Transverse colon (tissue), 4 donors: ENCODE measurements around the gene CSHL1. TPM values are rescaled to one million over a fixed set of nuclear protein-coding genes. Genes with fewer than 3 reads are reported as not detected.

ENCODE experiments used
- DNase-seq: peaks from one replicate; pipeline ENCODE4 v3.0.0-alpha.2; 2019
- H3K27ac ChIP-seq, 4 donors: fragments of 200-600 bp; sonication (generic); 2 replicates each; pipeline ENCODE4 v1.5.1; 2016 to 2018; ENCODE audit warnings: inconsistent platforms in 4 of 4
- H3K27me3 ChIP-seq: fragments of 200-600 bp; sonication (generic); 2 replicates; pipeline ENCODE4 v1.5.1; 2017; ENCODE audit warnings: inconsistent platforms
- H3K36me3 ChIP-seq, 4 donors: fragments of 200-600 bp; sonication (generic); 2 replicates each; pipeline ENCODE4 v1.5.1; 2017 to 2019; ENCODE audit warnings: inconsistent platforms in 4 of 4
- H3K4me1 ChIP-seq, 4 donors: fragments of 200-600 bp; sonication (generic); 2 replicates each; pipeline ENCODE4 v1.5.1; 2017 to 2020; ENCODE audit warnings: inconsistent platforms in 4 of 4
- H3K4me3 ChIP-seq, 4 donors: fragments of 200-600 bp; sonication (generic); 1 replicate in 1 of 4; 2 replicates in 3 of 4; pipeline versions ENCODE4 v1.5.1 to v1.6.1; 2017 to 2019; ENCODE audit warnings: inconsistent platforms in 4 of 4
- H3K9me3 ChIP-seq, 2 donors: fragments of 200-600 bp; sonication (generic); 2 replicates each; pipeline ENCODE4 v1.5.1; 2017 to 2019; ENCODE audit warnings: inconsistent platforms in 2 of 2
- EP300 ChIP-seq: sonication (generic); formaldehyde crosslinking; IDR thresholded peaks from one replicate; pipeline ENCODE4 v1.6.1; 2017; ENCODE audit warnings: antibody characterized with exemption, low read depth
- POLR2A ChIP-seq: fragments of 450-650 bp; IDR thresholded peaks from one replicate; pipeline ENCODE4 v1.6.1; 2016; ENCODE audit warnings: antibody characterized with exemption, mild to moderate bottlenecking, moderate library complexity
- POLR2AphosphoS5 ChIP-seq, 3 donors: sonication (generic); formaldehyde crosslinking; IDR thresholded peaks; one replicate each; pipeline ENCODE4 v1.6.1; 2016; ENCODE audit warnings: antibody characterized with exemption in 3 of 3
- WGBS, 2 donors: methylation state at CpG; one replicate each; pipeline ENCODE4 v1.1.5; 2018; ENCODE audit warnings: low coverage in 1 of 2; 5-methylcytosine and 5-hydroxymethylcytosine counted together
- in situ Hi-C, 4 donors: fragments of 200-750 bp; cut with MboI; loops; one replicate each; pipeline versions ENCODE4 v1.15.0 to v1.15.1; 2017; ENCODE audit warnings: low sequenced_read_pairs in 3 of 4, low pct_ligation_motif_present in 1 of 4, low pct_unique_long_range_greater_than_20kb in 1 of 4
- intact Hi-C: fragments of 100-400 bp; cut with DNase I; formaldehyde crosslinking; loops from one replicate; pipeline ENCODE4 v1.15.1; 2023; ENCODE audit warnings: low total_unique reads
- total RNA-seq, 4 donors: library from RNA; depleted of rRNA; stranded (reverse); fragments of >200 nt; gene quantifications; one replicate each; pipeline ENCODE4 v1.1.0, GENCODE V29; 2016
- TF ChIP-seq, protein P1 (sequence below), 5 experiments: fragments of 200-600 bp in 3 of 5; fragments of 450-650 bp in 2 of 5; sonication (generic) in 3 of 5; IDR thresholded peaks; 1 replicate in 2 of 5; 2 replicates in 3 of 5; pipeline ENCODE4 v1.5.1; 2016 to 2017; ENCODE audit warnings: antibody characterized with exemption in 5 of 5, inconsistent platforms in 3 of 5, mild to moderate bottlenecking in 2 of 5, moderate library complexity in 1 of 5

Gene CSHL1
- total RNA-seq, 4 donors from 2014 or later, result not detected

GRCh38 chr17:63955791-63956190, 44.7 kb upstream of the CSHL1 start:
- Histone ChIP-seq H3K4me3 (no peak overlapping the region), H3K4me1 (no peaks in the 10 kb centered on the region), H3K9me3 (no peaks in the 10 kb centered on the region), H3K27ac (no peak overlapping the region), H3K27me3 (no peaks in the 10 kb centered on the region), H3K36me3 (no peaks in the 10 kb centered on the region)
- no peak for DNase-seq
- 80 to 97% methylated on average over 1 to 4 of the region's 4 CpGs for WGBS, 2 donors
- intact Hi-C loops (no loop called here), in situ Hi-C loops (no loop called here)
- TF ChIP-seq EP300 (no peak), POLR2A (no peak), POLR2AphosphoS5 (IDR thresholded peaks at IDR 0.05) (no peak)
- TF ChIP-seq, protein P1, sequence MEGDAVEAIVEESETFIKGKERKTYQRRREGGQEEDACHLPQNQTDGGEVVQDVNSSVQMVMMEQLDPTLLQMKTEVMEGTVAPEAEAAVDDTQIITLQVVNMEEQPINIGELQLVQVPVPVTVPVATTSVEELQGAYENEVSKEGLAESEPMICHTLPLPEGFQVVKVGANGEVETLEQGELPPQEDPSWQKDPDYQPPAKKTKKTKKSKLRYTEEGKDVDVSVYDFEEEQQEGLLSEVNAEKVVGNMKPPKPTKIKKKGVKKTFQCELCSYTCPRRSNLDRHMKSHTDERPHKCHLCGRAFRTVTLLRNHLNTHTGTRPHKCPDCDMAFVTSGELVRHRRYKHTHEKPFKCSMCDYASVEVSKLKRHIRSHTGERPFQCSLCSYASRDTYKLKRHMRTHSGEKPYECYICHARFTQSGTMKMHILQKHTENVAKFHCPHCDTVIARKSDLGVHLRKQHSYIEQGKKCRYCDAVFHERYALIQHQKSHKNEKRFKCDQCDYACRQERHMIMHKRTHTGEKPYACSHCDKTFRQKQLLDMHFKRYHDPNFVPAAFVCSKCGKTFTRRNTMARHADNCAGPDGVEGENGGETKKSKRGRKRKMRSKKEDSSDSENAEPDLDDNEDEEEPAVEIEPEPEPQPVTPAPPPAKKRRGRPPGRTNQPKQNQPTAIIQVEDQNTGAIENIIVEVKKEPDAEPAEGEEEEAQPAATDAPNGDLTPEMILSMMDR (IDR thresholded peaks at IDR 0.05), result no peak

DNA sequence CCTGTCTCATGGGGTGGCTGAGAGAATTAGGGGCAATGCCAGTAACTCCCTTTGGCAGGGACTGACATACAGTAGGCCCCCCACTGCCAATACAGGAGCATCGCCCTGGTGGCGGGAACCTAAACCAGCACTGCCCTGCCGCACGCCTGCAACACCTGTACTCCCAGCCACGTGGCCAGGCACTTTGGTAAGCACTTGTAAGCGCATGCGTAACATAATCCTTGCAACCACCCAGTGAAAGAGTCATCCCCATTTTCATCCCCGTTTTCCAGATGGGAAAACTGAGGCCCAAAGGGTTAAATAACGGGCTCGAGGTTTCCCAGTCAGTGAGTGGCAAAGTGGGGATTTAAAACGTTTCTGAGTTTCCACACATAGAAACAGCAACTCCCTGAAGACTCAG, 44.2 kb upstream of the CSHL1 start:
- intact Hi-C loops, result no loop called here
- Histone ChIP-seq H3K9me3 (no peaks in the 10 kb centered on the region), H3K4me3 (no peak overlapping the region), H3K27me3 (no peaks in the 10 kb centered on the region), H3K36me3 (no peaks in the 10 kb centered on the region), H3K27ac (no peak overlapping the region), H3K4me1 (no peaks in the 10 kb centered on the region)
- no peak for TF ChIP-seq POLR2A
- TF ChIP-seq EP300, result no peak
- TF ChIP-seq POLR2AphosphoS5 (IDR thresholded peaks at IDR 0.05), result no peak
- TF ChIP-seq, protein P1 (IDR thresholded peaks at IDR 0.05), result no peak
- no peak for DNase-seq
- in situ Hi-C loops, result no loop called here
- WGBS, 2 donors, result 78% methylated on average over 11 of the region's 11 CpGs; no CpG with 5 or more reads in 1 of the 2 donors

DNA sequence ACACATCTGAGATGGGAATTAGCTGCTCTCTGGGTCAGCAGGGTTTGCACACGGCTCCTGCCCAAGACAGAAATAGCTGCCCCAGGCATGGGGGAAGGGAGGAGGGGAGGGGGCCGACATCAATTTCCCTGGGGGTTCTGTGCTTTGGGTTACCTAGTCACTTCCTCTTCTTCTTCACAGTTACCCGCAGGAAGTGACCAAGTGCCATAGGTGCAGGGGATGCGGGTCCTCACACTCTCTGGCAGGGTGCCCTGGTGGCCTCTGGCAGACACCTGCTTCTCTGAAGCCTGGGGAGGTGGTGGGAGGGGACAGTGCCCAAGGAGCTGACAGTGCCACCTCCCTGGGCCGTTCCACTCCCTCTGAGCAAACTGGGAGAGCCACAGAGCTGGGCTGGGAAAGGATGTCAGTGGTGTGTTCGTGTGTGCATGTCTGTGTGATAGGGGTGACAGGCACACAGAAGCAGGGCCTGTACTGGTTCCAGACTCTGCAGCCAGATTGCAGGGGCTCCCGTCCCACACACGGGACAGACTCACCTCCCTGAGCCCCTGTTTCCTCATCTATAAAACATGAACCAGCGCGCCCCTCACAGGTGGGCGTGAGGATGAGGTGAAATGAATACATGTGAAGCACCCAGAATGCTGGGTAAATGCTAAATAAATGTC, 43.5 kb upstream of the CSHL1 start:
- TF ChIP-seq EP300 (no peak), POLR2A (no peak), POLR2AphosphoS5 (IDR thresholded peaks at IDR 0.05) (no peak)
- TF ChIP-seq, protein P1 (IDR thresholded peaks at IDR 0.05), result no peak
- peak; percentile 34 for DNase-seq
- intact Hi-C loops, result no loop called here

GRCh38 chr17:63950940-63951907, 40.2 kb upstream of the CSHL1 start:
- TF ChIP-seq POLR2A (no peak), POLR2AphosphoS5 (IDR thresholded peaks at IDR 0.05) (no peak), EP300 (no peak)
- TF ChIP-seq, protein P1 (IDR thresholded peaks at IDR 0.05), result peak; percentile 31 to 54 (median 51)
- WGBS, 2 donors, result 83% methylated on average over 27 of the region's 29 CpGs; no CpG with 5 or more reads in 1 of the 2 donors
- no peaks in the 10 kb centered on the region for H3K9me3 ChIP-seq
- peak; percentile 75 for DNase-seq
- no peak overlapping the region for H3K27ac ChIP-seq
- H3K4me3 ChIP-seq, result no peak overlapping the region
- H3K36me3 ChIP-seq, result no peaks in the 10 kb centered on the region
- no peaks in the 10 kb centered on the region for H3K27me3 ChIP-seq
- in situ Hi-C loops, result no loop called here
- intact Hi-C loops, result no loop called here
- peaks cover 0 to 5% (median 0%) of the 10 kb centered on the region in 4 donors for H3K4me1 ChIP-seq

More for the DNA sequence above, 43.5 kb upstream of the CSHL1 start:
- Histone ChIP-seq H3K4me1 (no peaks in the 10 kb centered on the region), H3K9me3 (no peaks in the 10 kb centered on the region), H3K4me3 (no peak overlapping the region), H3K27me3 (no peaks in the 10 kb centered on the region), H3K36me3 (no peaks in the 10 kb centered on the region), H3K27ac (no peak overlapping the region)
- 51% methylated on average over 11 of the region's 11 CpGs; no CpG with 5 or more reads in 1 of the 2 donors for WGBS, 2 donors
- in situ Hi-C loops, result no loop called here
